Ishikawa (cell line): Measurements from ENCODE around the gene FXYD3.
A peak's percentile ranks its signal among the peaks of the same experiment; 100 is the strongest.

Experiments
- CEBPB ChIP-seq: IDR thresholded peaks from 2 replicates; pipeline ENCODE4 v1.6.1; 2012
- CREB1 ChIP-seq: IDR thresholded peaks from 2 replicates; pipeline ENCODE4 v1.6.1; 2012; ENCODE audit warnings: low read depth
- EGR1 ChIP-seq: IDR thresholded peaks from 2 replicates; pipeline ENCODE4 v1.6.1; 2012
- EP300 ChIP-seq: IDR thresholded peaks from 2 replicates; pipeline ENCODE4 v1.6.1; 2012; ENCODE audit warnings: borderline replicate concordance
- FOXM1 ChIP-seq: IDR thresholded peaks from 2 replicates; pipeline ENCODE4 v1.6.1; 2012; ENCODE audit warnings: low read depth, borderline replicate concordance
- MAX ChIP-seq: IDR thresholded peaks from 2 replicates; pipeline ENCODE4 v1.6.1; 2012
- NFIC ChIP-seq: IDR thresholded peaks from 2 replicates; pipeline ENCODE4 v1.6.1; 2012
- RAD21 ChIP-seq: IDR thresholded peaks from 2 replicates; pipeline ENCODE4 v1.6.1; 2012; ENCODE audit warnings: low read depth
- REST ChIP-seq: IDR thresholded peaks from 2 replicates; pipeline ENCODE4 v1.6.1; 2012; ENCODE audit warnings: low read depth, mild to moderate bottlenecking
- TAF1 ChIP-seq: IDR thresholded peaks from 2 replicates; pipeline ENCODE4 v1.6.1; 2012; ENCODE audit warnings: low read depth, mild to moderate bottlenecking
- TCF12 ChIP-seq: IDR thresholded peaks from 2 replicates; pipeline ENCODE4 v1.6.1; 2012; ENCODE audit warnings: low read depth
- TEAD4 ChIP-seq: IDR thresholded peaks from 2 replicates; pipeline ENCODE4 v1.6.1; 2012
- USF1 ChIP-seq: IDR thresholded peaks from 2 replicates; pipeline ENCODE4 v1.6.1; 2012
- YY1 ChIP-seq: IDR thresholded peaks from 2 replicates; pipeline ENCODE4 v1.6.1; 2012; ENCODE audit warnings: low read depth
- ZBTB7A ChIP-seq: IDR thresholded peaks from 2 replicates; pipeline ENCODE4 v1.6.1; 2012; ENCODE audit warnings: low read depth

FXYD3 gene

GRCh38 chr19:35133826-35134225 is 18.2 kb downstream of the FXYD3 start:
- TF ChIP-seq EP300 (no peak), TCF12 (no peak), RAD21 (no peak), FOXM1 (no peak), EGR1 (no peak), TAF1 (no peak), MAX (no peak), CEBPB (no peak), NFIC (no peak), CREB1 (no peak)

- TF ChIP-seq RAD21 (no peak), REST (no peak), USF1 (no peak), FOXM1 (no peak), EGR1 (no peak), TEAD4 (no peak), YY1 (no peak), NFIC (no peak), EP300 (no peak), TAF1 (no peak), CREB1 (no peak), TCF12 (no peak), MAX (no peak)
Observed at GRCh38 chr19:35134601-35135242, 19.1 kb downstream of the FXYD3 start, which contains the start of gene LGI4. LGI4 (minus strand) TSS chr19:35135059; CDS start chr19:35134680, 379 bp downstream.

- TF ChIP-seq ZBTB7A: 0 out of 2 replicates have a peak, but pooled peaks have one; percentile 36
- no peak for TF ChIP-seq USF1
- TF ChIP-seq CREB1: no peak
- TF ChIP-seq TEAD4: no peak
- peak; percentile 81 for TF ChIP-seq RAD21
- TF ChIP-seq EGR1: no peak
- TF ChIP-seq TAF1: no peak
- TF ChIP-seq YY1: no peak
Observed at GRCh38 chr19:35135389-35135909, 19.8 kb downstream of the FXYD3 start.

- TF ChIP-seq ZBTB7A (no peak), FOXM1 (no peak), CREB1 (no peak), YY1 (no peak), REST (no peak), TAF1 (no peak), RAD21 (no peak), NFIC (no peak)
Observed at GRCh38 chr19:35136231-35136630, 20.6 kb downstream of the FXYD3 start.

- no peak for TF ChIP-seq TAF1
- no peak for TF ChIP-seq REST
Observed at GRCh38 chr19:35136977-35137702, 21.5 kb downstream of the FXYD3 start.
